HG02678 (cell line): ENCODE data around the gene CCNK.

ENCODE experiments used
- ATAC-seq: cut with Tn5 transposase; IDR thresholded peaks from one replicate; pipeline ENCODE4 v1.9.1; 2021; ENCODE audit warnings: mild to moderate bottlenecking, moderate library complexity; ENCODE audit not compliant: unreplicated experiment

The CCNK gene

DNA sequence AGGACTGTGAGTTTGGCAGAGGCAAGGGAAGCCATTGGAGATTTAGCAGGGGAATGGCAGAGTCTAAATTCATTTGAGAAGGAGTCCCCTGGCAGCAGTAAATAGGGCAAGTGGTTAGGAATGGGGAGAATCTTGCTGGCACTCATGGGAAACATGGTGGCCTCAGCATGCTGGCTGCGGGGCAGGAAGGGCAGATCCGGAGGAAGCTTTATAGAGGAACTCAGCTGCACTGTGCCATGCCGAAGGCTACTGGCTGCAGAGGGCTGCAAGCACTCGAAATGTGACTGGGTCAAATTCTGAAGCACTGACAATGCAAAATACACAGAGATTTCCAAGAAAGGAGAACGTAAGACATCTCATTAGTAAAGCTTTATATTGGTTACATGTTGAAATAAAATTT lies 23.9 kb downstream of the CCNK start:
- ATAC-seq, result no peak

DNA sequence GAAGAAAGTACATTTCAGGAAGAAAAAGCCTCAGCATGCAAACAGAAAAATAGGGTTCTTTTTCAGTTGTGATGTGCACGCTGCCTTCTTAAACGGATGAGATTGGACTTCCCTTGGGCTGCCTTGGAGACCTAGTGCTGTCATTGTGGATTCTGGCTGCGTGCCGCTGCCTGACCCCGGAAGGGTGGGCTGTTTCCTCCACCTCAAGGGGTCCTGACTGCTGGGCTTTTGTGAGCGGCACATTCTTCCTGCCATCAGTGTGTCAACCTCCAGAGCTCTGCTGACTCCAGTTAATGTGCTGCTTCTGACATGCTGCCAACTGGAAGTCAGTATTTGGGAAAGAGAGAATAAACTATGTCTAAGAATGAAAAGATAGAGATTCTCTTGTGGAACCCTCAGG lies 25.1 kb downstream of the CCNK start:
- ATAC-seq, result no peak

DNA sequence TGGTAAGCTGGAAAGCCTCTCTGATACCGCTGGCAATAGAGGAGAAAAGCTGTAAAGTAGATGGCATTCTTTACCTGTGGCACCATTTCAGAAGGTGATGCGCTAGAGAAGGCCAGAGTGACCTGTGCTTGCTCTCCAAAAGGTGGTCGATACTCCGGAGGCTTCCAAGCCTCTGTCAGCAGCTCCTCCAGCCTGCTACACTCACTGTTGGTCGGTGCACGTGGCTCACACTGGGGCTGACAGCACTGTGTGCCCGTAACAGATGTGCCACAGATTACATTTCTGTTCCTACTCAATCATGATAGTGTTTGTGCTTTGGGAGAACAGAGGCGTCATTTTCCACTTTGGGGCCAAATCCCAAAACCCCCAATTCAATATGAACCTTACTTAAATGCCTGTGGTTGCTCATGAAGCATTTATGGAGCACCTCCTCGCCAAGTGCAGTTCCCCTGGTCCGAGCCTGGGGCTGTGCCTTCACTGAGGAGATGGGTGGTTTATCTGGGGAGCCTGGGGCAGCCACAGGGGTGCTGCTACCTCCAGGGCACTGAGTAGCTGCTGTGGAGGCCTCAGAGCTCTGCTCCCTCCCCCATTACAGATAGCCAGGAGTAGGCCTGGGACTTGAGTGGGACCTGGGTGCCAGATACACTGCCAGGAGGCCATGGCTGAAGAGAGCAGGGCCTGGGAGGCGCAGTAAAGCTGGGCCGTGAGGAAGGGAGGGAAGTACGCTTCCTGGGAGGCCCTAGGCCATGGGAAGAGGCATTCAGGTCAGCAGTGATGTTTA lies 26.8 kb downstream of the CCNK start:
- no peak for ATAC-seq

DNA sequence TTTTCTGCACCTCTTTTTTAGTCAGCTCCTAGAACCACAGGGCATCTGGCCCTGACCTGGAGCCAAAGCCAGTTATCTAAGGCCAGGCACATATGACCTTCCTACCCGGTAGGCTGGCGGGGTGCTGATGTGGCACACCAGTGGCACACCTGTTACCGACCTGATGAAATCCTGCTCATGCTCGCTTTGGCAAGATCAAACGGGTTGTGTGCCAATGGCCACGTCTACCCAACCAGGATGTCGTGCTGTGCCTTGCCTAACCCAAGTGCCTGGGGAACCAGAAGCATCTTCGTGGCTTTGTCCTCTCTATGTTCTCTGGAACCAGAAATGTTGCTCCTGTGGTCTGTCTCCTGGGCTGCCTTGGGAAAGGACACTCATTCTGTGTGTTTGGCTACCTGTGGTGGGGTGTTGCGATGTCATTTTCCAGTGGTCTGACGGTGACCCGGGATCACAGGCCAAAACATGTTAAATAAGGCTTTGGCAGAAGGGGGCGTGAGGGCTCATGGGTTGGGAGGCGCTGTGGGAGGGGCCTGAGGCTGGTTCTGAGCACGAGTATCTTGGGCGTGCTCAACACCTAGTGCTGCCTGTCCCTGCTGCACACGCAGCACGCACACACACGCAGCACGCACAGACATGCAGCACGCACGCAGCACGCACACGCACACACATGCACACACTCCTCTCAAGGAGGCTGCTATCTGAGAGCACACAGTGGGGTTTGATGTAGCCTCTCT lies 27.9 kb downstream of the CCNK start:
- ATAC-seq, result no peak

DNA sequence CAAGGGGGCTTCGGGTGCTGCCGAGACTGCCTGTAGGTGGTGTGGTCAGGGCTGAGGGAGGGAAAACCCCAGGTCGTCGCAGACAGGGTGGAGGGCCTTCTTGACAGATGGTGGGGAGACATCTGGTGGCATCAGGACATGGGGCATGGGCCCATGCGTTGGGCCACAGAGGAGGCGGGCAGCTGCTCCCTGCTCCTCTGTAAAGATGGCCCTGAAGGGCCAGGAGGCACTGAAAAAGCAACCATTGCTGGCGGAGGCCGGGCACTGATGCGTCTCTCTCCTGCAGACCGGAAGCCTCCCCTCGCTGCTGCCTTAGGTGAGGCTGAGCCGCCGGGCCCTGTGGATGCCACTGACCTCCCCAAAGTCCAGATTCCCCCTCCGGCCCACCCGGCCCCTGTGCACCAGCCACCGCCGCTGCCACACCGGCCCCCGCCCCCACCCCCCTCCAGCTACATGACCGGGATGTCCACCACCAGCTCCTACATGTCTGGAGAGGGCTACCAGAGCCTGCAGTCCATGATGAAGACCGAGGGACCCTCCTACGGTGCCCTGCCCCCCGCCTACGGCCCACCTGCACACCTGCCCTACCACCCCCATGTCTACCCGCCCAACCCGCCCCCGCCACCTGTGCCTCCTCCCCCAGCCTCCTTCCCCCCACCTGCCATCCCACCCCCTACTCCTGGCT lies 28.8 kb downstream of the CCNK start:
- ATAC-seq, result no peak

DNA sequence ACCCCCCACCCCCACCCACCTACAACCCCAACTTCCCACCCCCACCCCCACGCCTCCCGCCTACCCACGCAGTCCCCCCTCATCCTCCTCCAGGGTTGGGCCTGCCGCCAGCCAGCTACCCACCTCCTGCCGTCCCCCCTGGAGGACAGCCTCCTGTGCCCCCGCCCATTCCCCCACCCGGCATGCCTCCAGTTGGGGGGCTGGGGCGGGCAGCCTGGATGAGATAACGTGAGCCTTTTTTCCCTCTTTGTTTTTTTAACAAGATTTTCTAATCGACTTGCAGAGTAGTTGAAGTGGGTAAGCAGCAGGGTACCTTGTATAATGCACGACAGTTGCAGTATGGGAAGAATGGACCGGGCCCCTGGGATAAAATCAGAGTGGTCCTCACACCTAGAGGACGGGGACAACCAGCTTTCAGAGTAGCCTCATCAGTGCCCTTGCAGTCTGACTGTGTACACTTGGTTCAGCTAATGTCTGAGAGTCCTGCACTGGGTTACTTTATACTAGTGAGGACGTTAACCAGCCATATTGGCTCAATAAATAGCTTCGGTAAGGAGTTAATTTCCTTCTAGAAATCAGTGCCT lies 29.4 kb downstream of the CCNK start:
- ATAC-seq, result no peak

DNA sequence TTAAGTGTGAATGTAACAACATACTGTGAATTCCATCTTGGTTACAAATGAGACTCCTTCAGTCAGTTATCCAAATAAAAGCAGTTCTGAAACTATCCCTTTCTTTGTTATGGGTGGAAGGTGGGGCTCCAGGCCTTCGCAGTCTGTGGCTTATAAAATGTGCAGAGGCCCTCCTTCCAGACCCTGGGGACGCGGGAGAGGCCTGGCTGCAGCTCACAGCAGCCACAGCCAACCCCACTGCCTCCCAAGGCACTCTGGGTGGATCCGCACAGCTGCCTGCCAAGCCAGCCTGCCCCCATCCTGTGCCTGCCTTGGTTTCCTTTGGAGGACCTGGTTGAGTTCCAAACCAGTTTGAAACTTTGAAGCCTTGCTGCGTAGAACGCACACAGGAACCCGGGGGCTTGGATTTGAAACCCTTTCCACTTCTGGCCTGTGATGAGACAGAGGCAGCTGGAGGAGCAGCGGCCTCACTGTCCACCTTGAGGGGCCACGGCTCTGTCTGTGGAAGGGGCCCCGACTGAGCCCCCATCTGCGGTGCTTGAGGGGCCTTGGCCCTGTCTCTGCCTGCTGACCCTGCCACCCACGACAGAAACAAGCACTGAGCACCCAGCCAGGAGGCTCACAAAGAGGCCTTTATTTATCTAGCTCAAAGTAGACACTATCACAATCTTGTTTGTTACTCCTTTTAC lies 30.4 kb downstream of the CCNK start:
- no peak for ATAC-seq

DNA sequence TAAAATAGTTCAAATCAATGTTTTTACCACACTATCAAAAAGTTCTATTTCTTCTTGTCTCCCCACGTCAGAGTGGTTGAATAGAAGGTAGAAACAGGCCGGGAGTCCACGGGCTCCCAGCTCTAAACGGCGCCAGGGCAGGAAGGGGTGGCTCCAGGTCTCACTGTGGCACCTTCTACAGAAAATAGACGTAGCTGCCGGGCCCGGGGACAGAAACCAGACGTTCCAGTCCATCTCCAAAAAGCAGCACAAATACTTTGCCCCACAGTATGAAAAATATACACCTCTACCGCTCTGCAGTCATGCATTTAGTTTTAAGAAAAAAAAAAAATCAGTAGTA lies 30.9 kb downstream of the CCNK start:
- ATAC-seq, result no peak

DNA sequence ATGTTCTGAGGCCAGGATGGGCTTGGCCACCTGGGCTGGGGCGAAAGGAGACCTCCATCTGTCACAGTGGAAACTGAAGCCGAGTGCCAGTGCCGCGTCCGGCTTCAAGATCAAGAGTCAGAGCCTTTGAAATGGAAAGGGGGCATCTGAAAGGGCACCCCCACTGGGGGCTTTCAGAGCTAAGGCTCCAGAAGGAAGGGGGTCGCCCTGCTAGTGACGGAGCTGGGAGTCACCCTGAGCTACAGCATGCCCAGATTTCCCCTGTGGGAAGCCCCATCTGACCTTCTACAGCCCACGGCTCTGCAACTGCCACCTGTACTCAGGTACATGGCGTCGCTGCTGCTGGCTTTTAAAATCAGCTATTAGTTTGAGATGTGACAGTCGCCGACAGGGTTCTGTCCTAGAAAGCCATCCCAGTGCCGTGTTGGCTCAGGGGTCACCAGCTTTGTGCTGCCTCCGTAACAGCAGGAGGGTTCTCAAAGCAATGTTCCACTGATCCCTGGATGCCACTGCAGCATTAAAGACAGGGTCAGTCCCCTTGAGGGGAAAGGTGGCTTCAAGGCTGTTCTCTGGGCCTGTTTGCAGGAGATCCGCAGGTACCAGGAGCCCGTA lies 31.5 kb downstream of the CCNK start:
- ATAC-seq, result no peak

DNA sequence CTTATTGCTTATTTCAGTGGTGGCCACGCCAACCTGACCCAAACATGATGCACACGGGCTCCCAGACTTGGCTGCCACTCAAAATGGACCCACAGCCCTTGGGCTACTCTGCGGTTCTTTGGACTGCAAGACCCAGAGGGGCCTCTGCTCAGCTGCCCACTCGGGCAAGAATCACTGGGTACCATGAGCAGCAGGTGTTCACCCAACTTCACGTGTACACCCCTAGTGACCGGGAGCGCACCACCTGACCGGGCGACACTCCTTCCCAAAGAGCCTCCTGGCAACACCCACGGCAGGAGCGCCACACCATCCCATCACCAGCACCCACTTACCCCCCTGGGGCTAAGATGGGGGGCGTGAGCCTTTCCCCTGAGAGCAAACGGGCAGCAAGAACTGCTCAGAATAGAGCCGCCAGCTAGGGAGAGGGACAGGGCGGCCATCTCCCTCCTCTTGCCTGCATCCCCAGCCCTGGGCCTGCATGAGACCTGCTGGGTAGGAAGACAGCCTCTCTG lies 32.0 kb downstream of the CCNK start:
- ATAC-seq, result no peak

DNA sequence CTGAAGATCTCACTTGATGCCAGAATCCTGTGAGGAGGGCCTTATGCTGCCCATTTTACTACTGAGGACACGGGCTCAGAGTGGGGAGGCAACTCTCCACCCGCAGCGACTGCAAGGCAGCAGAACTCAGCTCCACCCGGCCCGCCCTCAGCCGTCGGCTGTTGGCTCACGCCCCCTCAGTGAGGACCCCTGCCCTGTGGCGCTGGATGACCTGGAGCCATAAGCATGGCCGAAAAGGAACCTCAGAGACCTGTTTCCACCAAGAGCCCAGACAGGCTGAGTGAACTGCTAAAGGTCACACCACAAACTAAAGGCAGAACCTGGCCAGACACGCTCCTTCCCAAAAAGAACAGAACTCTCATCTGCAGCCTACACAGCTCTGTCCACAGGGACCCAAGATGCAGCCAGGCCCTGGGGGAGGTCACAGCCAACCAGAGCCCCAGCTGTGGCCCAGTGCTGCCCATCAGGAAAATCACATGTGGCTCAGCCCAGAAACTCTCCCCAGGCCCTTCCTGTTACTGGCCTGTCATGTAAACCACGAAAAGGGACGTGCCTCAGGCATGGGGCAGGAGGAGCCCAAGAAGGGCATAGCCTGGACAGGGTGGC lies 32.8 kb downstream of the CCNK start:
- no peak for ATAC-seq

DNA sequence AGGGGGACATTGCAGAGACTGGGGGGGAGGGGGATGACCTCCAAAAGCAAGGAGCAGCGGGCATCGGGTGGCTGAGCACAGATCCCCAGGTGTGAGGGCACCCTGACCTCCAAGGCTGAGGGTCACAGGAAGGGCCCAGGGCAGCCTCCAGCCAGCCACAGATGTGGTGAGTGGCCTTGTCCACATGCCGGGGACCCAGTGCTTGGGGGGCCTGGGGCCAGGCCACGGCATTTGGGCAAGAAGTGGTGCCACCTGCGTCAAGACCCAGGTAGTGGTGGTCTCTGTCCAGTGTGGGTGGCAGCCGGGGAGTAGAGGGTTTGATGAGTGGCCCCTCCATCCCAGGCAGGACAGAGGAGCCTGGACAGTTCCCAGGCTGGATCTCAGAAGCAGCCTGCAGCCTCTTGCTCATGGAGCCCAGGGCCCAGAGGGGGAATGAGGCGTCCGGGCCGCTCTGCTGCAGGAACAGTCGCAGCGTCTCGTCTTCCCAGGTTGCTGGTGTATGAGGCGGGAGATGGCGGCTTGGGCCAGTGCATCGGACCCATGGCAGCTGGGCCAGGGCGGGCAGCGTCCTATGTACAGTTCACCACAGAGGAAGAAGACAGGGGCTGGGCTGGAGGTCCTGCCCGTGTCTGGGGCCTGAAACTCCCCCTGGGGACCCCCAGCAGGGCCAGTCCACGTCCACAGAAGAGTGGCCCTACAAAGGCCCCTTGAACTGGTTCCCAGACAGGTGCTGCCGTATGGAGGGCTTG lies 33.5 kb downstream of the CCNK start:
- no peak for ATAC-seq

DNA sequence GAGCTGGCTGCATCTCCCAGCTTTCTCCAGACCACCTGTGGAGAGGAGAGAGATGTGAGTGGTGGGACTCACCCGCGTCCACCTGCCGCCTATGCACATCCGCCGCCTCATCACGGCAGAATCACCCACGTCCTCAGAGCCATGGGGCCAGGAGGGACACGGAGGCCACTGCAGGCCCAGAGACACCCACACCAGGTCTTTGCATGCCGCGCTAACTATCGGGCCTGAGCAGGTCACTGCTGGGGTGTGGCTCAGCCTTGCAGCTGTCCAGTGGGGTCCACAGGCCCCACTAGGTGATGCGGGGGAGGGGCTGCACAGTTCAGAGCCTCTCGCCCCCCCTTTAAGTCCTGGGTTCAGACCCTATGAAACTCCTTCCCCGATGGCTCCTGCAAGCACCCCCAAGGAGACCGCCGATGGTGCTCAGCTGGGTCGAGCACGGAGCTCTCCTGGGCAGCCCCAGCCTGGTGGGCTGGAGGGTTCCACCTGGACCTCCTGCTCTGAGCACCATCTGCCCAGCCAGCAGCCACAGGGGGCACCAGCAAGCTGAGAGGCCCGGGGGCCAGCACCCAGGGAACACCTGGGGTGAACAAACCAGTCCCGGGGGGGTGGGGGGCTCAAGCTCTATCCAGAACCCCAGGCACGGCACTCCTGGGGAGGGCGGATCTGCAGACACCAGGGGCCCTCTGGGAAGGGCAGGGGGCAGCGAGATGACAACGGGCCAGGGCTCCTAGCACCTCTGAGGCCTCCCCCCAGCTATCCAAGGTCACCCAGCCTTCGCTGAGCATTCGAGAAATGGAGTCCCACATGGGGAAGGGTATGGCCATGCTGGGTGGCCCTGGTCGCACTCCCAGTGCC lies 34.3 kb downstream of the CCNK start:
- no peak for ATAC-seq

DNA sequence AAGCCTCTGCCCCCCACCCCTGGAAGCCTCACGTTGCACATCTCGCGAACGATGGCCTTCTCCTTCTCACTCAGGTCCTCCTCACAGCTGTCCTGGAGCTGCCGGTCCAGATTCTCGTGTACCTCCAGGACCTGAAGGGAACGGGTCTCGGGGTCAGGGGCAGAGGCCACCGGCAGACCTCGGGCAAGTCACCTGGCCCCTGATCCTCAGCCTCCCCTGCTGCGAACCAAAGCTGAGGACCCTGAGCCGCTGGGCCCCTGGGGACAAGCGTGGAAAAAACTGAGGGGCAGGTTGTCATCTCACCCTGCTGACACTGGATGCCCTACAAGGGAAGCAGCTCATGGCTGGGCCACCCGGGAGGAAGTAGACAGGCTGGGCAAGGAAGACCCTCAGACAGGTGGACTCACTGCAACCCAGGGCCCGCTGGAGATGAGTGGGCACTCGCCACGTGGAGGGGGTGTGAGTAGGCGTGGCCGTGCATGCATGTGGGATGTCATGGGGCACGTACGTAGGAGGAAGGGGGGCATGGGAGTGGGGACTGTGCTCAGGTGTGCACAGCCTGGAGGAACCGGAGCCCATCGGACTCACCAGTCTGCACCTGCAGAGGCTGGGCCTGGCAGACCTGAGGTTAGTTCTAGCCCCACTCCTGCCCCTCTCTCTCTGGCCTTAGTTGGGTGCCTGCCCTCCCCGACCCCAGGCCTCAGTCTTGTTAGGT lies 35.1 kb downstream of the CCNK start:
- ATAC-seq, result no peak

DNA sequence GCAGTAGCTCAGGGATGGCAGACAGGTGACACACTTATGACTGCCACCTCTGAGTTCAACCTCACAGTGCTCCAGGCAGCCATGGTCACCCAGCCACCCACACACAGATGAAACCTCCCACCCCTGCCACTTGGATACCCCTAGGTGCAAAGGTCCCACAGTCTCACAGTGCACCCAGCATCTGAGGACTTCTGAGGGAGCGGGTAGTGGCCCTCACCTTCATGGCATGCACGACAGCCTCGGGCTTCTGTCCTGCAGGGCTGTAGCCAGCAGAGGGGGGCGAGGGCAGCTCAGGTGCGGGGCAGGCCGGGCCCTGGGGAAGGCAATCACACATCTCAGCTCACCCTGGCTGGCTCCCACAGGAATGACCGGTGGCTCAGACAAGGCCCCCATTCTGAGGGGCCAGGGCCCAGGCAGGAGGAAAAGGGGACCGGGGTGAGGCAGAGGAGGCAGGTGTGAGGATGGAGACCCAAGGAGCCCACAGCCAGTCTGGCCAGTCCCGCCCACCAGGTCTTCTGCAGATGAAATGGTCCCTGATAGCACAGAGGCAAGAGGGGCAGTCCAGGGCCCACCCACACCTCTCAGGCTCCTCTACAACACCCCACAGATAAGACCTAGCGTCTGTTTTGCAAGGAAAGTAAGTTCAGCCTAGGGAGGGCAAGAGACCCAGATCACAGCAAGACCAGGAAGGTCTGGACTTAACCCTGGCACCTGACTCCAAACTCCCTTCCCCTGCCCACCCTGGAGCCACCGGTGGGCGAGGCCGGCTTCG lies 35.8 kb downstream of the CCNK start:
- ATAC-seq, result no peak

DNA sequence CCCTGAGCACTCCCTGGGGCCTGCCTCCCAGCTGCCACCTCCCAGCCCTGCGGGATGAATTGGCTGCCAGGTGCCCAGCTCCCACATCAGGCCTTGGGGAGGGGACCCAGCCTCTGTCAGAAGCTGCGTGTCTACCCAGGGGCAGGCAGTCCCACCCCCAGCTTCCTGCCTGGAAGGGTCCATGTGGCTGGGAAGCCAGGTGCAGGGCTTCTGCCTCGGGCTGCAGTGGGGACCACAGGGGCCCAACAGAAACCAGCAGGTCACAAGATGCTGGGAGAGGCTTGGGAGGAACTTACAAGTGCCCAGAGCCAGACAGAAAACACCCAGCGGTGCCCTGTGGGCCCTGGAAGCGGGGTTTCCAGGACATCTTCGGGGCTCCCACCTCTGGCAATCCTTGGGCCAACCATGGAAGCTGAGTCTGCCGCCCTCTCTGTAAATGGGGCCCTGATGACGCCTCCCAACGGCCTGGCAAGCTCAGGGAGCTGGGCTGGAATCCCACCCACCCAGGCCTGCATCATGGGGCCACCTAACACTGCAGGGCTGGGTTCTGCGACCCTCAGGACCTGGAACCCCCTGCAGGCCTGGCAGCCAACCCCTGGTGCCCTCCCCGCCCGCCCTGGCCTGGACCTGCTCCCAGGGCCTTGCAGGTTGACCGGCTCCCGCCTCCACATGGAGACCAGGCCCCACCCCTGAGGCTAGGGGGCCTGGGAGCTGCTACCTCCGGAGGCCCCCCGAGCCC lies 36.6 kb downstream of the CCNK start:
- ATAC-seq, result no peak
